H9 (cell line): ENCODE measurements around the gene ANKS1B. TPM values are rescaled to one million over a fixed set of nuclear protein-coding genes. Genes with fewer than 3 reads are reported as not detected.

Experiments
- DNase-seq: peaks from one replicate; pipeline ENCODE4 v3.0.0-alpha.2; 2017
- H2AFZ ChIP-seq: one replicate; pipeline ENCODE4 v1.6.1; 2013; ENCODE audit warnings: mild to moderate bottlenecking, low read length, control low read depth, moderate library complexity
- H2AK5ac ChIP-seq: 2 replicates; pipeline ENCODE4 v1.6.1; 2013; ENCODE audit warnings: low read length, control low read depth, mixed read lengths; ENCODE audit not compliant: insufficient read length
- H2BK120ac ChIP-seq: one replicate; pipeline ENCODE4 v1.6.1; 2013; ENCODE audit warnings: low read depth, mild to moderate bottlenecking, low read length, control low read depth, inconsistent platforms; ENCODE audit not compliant: poor library complexity, severe bottlenecking
- H2BK12ac ChIP-seq: 2 replicates; pipeline ENCODE4 v1.6.1; 2013; ENCODE audit warnings: low read length, control low read depth, mixed read lengths, low read depth; ENCODE audit not compliant: insufficient read length
- H2BK15ac ChIP-seq: 2 replicates; pipeline ENCODE4 v1.6.1; 2013; ENCODE audit warnings: low read depth, low read length, control low read depth
- H2BK20ac ChIP-seq: one replicate; pipeline ENCODE4 v1.6.1; 2013; ENCODE audit warnings: low read depth, mild to moderate bottlenecking, low read length, control low read depth, inconsistent platforms; ENCODE audit not compliant: poor library complexity, severe bottlenecking
- H2BK5ac ChIP-seq: 2 replicates; pipeline ENCODE4 v1.6.1; 2013; ENCODE audit warnings: low read length, control low read depth, mixed read lengths; ENCODE audit not compliant: insufficient read length
- H3K14ac ChIP-seq: 2 replicates; pipeline ENCODE4 v1.6.1; 2013; ENCODE audit warnings: low read length, control low read depth; ENCODE audit not compliant: insufficient read depth
- H3K18ac ChIP-seq: 2 replicates; pipeline ENCODE4 v1.6.1; 2013; ENCODE audit warnings: low read depth, mild to moderate bottlenecking, mixed read lengths, low read length, control low read depth; ENCODE audit not compliant: insufficient read length
- H3K23ac ChIP-seq: 2 replicates; pipeline ENCODE4 v1.6.1; 2013; ENCODE audit warnings: low read length, control low read depth, mixed read lengths, low read depth; ENCODE audit not compliant: insufficient read length
- H3K23me2 ChIP-seq: 2 replicates; pipeline ENCODE4 v1.6.1; 2013; ENCODE audit warnings: low read depth, mild to moderate bottlenecking, mixed read lengths, low read length, control low read depth; ENCODE audit not compliant: insufficient read length, poor library complexity, severe bottlenecking
- H3K27ac ChIP-seq: 2 replicates; pipeline ENCODE4 v1.5.1; 2013; ENCODE audit warnings: low read length, control low read depth, mixed read lengths, low read depth; ENCODE audit not compliant: insufficient read length
- H3K27me3 ChIP-seq: 2 replicates; pipeline ENCODE4 v1.6.1; 2013; ENCODE audit warnings: low read length, control low read depth, inconsistent platforms; ENCODE audit not compliant: insufficient read depth
- H3K4ac ChIP-seq: 2 replicates; pipeline ENCODE4 v1.6.1; 2013; ENCODE audit warnings: low read depth, mild to moderate bottlenecking, control low read depth, inconsistent platforms, low read length, moderate library complexity
- H3K4me1 ChIP-seq: 2 replicates; pipeline ENCODE4 v1.6.1; 2013; ENCODE audit warnings: low read length, control low read depth, inconsistent platforms; ENCODE audit not compliant: insufficient read depth
- H3K4me2 ChIP-seq: 2 replicates; pipeline ENCODE4 v1.6.1; 2013; ENCODE audit warnings: low read length, control low read depth, mixed read lengths; ENCODE audit not compliant: insufficient read length, insufficient read depth
- H3K56ac ChIP-seq: 2 replicates; pipeline ENCODE4 v1.6.1; 2013; ENCODE audit warnings: low read depth, mild to moderate bottlenecking, mixed read lengths, low read length, control low read depth; ENCODE audit not compliant: insufficient read length
- H3K79me1 ChIP-seq: 2 replicates; pipeline ENCODE4 v1.6.1; 2013; ENCODE audit warnings: low read depth, mild to moderate bottlenecking, moderate library complexity, low read length, control low read depth, inconsistent platforms; ENCODE audit not compliant: insufficient read depth, poor library complexity, severe bottlenecking
- H3K79me2 ChIP-seq: 2 replicates; pipeline ENCODE4 v1.6.1; 2013; ENCODE audit warnings: low read length, control low read depth, inconsistent platforms; ENCODE audit not compliant: insufficient read depth
- H3K9ac ChIP-seq: 2 replicates; pipeline ENCODE4 v1.6.1; 2013; ENCODE audit warnings: low read length, control low read depth, mixed read lengths; ENCODE audit not compliant: insufficient read length; ENCODE audit errors: extremely low read depth
- H3K9me3 ChIP-seq: one replicate; pipeline ENCODE4 v1.6.1; 2013; ENCODE audit warnings: low read depth, low read length, inconsistent platforms; ENCODE audit not compliant: control insufficient read depth
- H3T11ph ChIP-seq: one replicate; pipeline ENCODE4 v1.6.1; 2013; ENCODE audit warnings: mild to moderate bottlenecking, low read length, control low read depth, inconsistent platforms
- H4K20me1 ChIP-seq: one replicate; pipeline ENCODE4 v1.6.1; 2013; ENCODE audit not compliant: control insufficient read depth, insufficient read length, insufficient read depth
- H4K5ac ChIP-seq: 2 replicates; pipeline ENCODE4 v1.6.1; 2013; ENCODE audit warnings: low read depth, mild to moderate bottlenecking, mixed read lengths, low read length, control low read depth; ENCODE audit not compliant: insufficient read length
- H4K8ac ChIP-seq: replicated peaks from 2 replicates; pipeline ENCODE4 v1.6.1; 2013; ENCODE audit warnings: low read length, control low read depth, mixed read lengths, low read depth; ENCODE audit not compliant: insufficient read length
- H4K91ac ChIP-seq: 2 replicates; pipeline ENCODE4 v1.6.1; 2013; ENCODE audit warnings: low read depth, mild to moderate bottlenecking, moderate library complexity, mixed read lengths, low read length, control low read depth; ENCODE audit not compliant: insufficient read length
- H3K27ac Mint-ChIP-seq, 3 experiments: 2 replicates in 2 of 3; 3 replicates in 1 of 3; pipeline ENCODE4 v1.8.0; 2020 to 2021; ENCODE audit warnings: mixed read lengths in 3 of 3, mild to moderate bottlenecking in 1 of 3, moderate library complexity in 1 of 3
- H3K27me3 Mint-ChIP-seq: 2 replicates; pipeline ENCODE4 v1.8.0; 2021; ENCODE audit warnings: low read depth, mild to moderate bottlenecking, moderate library complexity, mixed read lengths
- H3K36me3 Mint-ChIP-seq, 3 experiments: 2 replicates in 2 of 3; 3 replicates in 1 of 3; pipeline ENCODE4 v1.8.0; 2020 to 2021; ENCODE audit warnings: low read depth in 3 of 3, mixed read lengths in 3 of 3; ENCODE audit not compliant: insufficient read depth in 1 of 3
- H3K4me1 Mint-ChIP-seq, 2 experiments: 2 replicates each; pipeline ENCODE4 v1.8.0; 2020; ENCODE audit warnings: mixed read lengths in 2 of 2
- H3K4me3 Mint-ChIP-seq, 2 experiments: 2 replicates in 1 of 2; 3 replicates in 1 of 2; pipeline ENCODE4 v1.8.0; 2020 to 2021; ENCODE audit warnings: mild to moderate bottlenecking in 2 of 2, mixed read lengths in 2 of 2, moderate library complexity in 1 of 2
- H3K9me3 Mint-ChIP-seq, 2 experiments: 2 replicates in 1 of 2; 3 replicates in 1 of 2; pipeline ENCODE4 v1.8.0; 2020; ENCODE audit warnings: mild to moderate bottlenecking in 2 of 2, mixed read lengths in 2 of 2, moderate library complexity in 1 of 2
- CTCF ChIP-seq: fragments of 200-600 bp; sonication (generic); conservative IDR thresholded peaks from 3 replicates; pipeline ENCODE4 v1.8.0; 2021; ENCODE audit warnings: antibody characterized with exemption, mild to moderate bottlenecking
- WGBS: extraction: QIAGEN DNeasy Blood & Tissue Kit; methylation state at CpG from one replicate; pipeline ENCODE4 v1.1.7; 2013; ENCODE audit warnings: missing lambda C conversion rate, low lambda C conversion rate, mixed read lengths; ENCODE audit not compliant: insufficient read length; ENCODE audit errors: extremely low coverage; 5-methylcytosine and 5-hydroxymethylcytosine counted together
- total RNA-seq: library from RNA; stranded (reverse); gene quantifications from 2 replicates; pipeline ENCODE4 v1.2.1, GENCODE V29; 2021

The ANKS1B gene
- total RNA-seq, 1 experiment from 2014 or later: 4.1 TPM

GRCh38 chr12:98780261-98780660 is 1204.5 kb downstream of the ANKS1B start:
- no peaks in the 10 kb centered on the region for H3K36me3 Mint-ChIP-seq
- no peak overlapping the region for H2AFZ ChIP-seq
- H4K5ac ChIP-seq: no peak overlapping the region
- no peak overlapping the region for H2BK20ac ChIP-seq
- H3T11ph ChIP-seq: no peak overlapping the region
- no peaks in the 10 kb centered on the region for H3K23me2 ChIP-seq
- H3K9me3 ChIP-seq: no peaks in the 10 kb centered on the region
- no peak overlapping the region for H3K18ac ChIP-seq
- H3K4me1 Mint-ChIP-seq: peaks cover 0 to 4% of the 10 kb centered on the region in 2 experiments; a peak in 1 of 4 replicates
- no peaks in the 10 kb centered on the region for H3K4me1 ChIP-seq
- H3K4me3 Mint-ChIP-seq: no peak overlapping the region
- no CpG with 5 or more reads among the region's 4 CpGs for WGBS
- no peak overlapping the region for H2AK5ac ChIP-seq
- H3K79me2 ChIP-seq: no peaks in the 10 kb centered on the region
- no peaks in the 10 kb centered on the region for H3K9me3 Mint-ChIP-seq
- no peak overlapping the region for H3K9ac ChIP-seq
- H3K4me2 ChIP-seq: no peak overlapping the region
- H4K20me1 ChIP-seq: no peaks in the 10 kb centered on the region
- H3K27me3 ChIP-seq: no peaks in the 10 kb centered on the region
- H3K27ac ChIP-seq: no peak overlapping the region
- H3K23ac ChIP-seq: no peak overlapping the region
- H2BK12ac ChIP-seq: no peak overlapping the region
- H3K79me1 ChIP-seq: no peaks in the 10 kb centered on the region
- H3K4ac ChIP-seq: no peak overlapping the region
- H2BK15ac ChIP-seq: no peak overlapping the region
- H3K27me3 Mint-ChIP-seq: no peaks in the 10 kb centered on the region
- H3K27ac Mint-ChIP-seq: no peak overlapping the region; a peak in 1 of 7 replicates
- H3K14ac ChIP-seq: no peak overlapping the region
- H4K91ac ChIP-seq: no peak overlapping the region
- H4K8ac ChIP-seq: no peak overlapping the region
- TF ChIP-seq CTCF: no peak
- no peak overlapping the region for H2BK120ac ChIP-seq
- no peak overlapping the region for H3K56ac ChIP-seq
- H2BK5ac ChIP-seq: no peak overlapping the region
- DNase-seq: no peak
